HEK293 (cell line): ENCODE results near the gene MYOT.

Source experiments
- KLF10 ChIP-seq: fragments of 450-650 bp; IDR thresholded peaks from 2 replicates; pipeline ENCODE4 v1.5.1; 2018; ENCODE audit warnings: missing biosample characterization, mild to moderate bottlenecking, missing genetic modification characterization
- MYNN ChIP-seq: fragments of 450-650 bp; formaldehyde crosslinking; IDR thresholded peaks from 2 replicates; pipeline ENCODE4 v1.5.1; 2016; ENCODE audit warnings: missing biosample characterization, missing genetic modification characterization, borderline replicate concordance
- SP2 ChIP-seq: fragments of 450-650 bp; formaldehyde crosslinking; IDR thresholded peaks from 2 replicates; pipeline ENCODE4 v1.5.1; 2016; ENCODE audit warnings: missing biosample characterization, missing genetic modification characterization
- TCF7L2 ChIP-seq: IDR thresholded peaks from 2 replicates; pipeline ENCODE4 v1.6.1; 2011; ENCODE audit warnings: low read depth, mild to moderate bottlenecking, inconsistent platforms, low read length, moderate library complexity, borderline replicate concordance
- YY1 ChIP-seq: fragments of 450-650 bp; formaldehyde crosslinking; IDR thresholded peaks from 2 replicates; pipeline ENCODE4 v1.5.1; 2018; ENCODE audit warnings: missing biosample characterization, missing genetic modification characterization
- ZNF274 ChIP-seq, 2 experiments: fragments of 200-500 bp in 1 of 2; fragments of 450-650 bp in 1 of 2; sonication (Bioruptor generic) in 1 of 2; formaldehyde crosslinking in 1 of 2; IDR thresholded peaks; 2 replicates each; pipeline versions ENCODE4 v1.5.1 to v1.6.1; 2014 to 2016; ENCODE audit warnings: borderline replicate concordance in 1 of 2, inconsistent platforms in 1 of 2, low read length in 1 of 2, missing biosample characterization in 1 of 2, missing genetic modification characterization in 1 of 2
- ZNF311 ChIP-seq: fragments of 450-650 bp; formaldehyde crosslinking; IDR thresholded peaks from 2 replicates; pipeline ENCODE4 v1.5.1; 2017; ENCODE audit warnings: missing biosample characterization, missing genetic modification characterization, borderline replicate concordance
- ZNF433 ChIP-seq: fragments of 450-650 bp; formaldehyde crosslinking; IDR thresholded peaks from 2 replicates; pipeline ENCODE4 v1.5.1; 2016; ENCODE audit warnings: missing biosample characterization, missing genetic modification characterization, low read depth
- ZNF768 ChIP-seq: fragments of 450-650 bp; formaldehyde crosslinking; IDR thresholded peaks from 2 replicates; pipeline ENCODE4 v1.5.1; 2018; ENCODE audit warnings: missing biosample characterization, mild to moderate bottlenecking, missing genetic modification characterization
- TF ChIP-seq, protein P1 (sequence below): fragments of 450-650 bp; formaldehyde crosslinking; IDR thresholded peaks from 2 replicates; pipeline ENCODE4 v1.5.1; 2016; ENCODE audit warnings: missing biosample characterization, missing genetic modification characterization
- TF ChIP-seq, protein P2 (sequence below): fragments of 450-650 bp; formaldehyde crosslinking; IDR thresholded peaks from 2 replicates; pipeline ENCODE4 v1.5.1; 2016; ENCODE audit warnings: missing biosample characterization, missing genetic modification characterization
- TF ChIP-seq, protein P3 (sequence below): fragments of 450-650 bp; formaldehyde crosslinking; IDR thresholded peaks from 2 replicates; pipeline ENCODE4 v1.5.1; 2016; ENCODE audit warnings: missing biosample characterization, missing genetic modification characterization
- TF ChIP-seq, protein P4 (sequence below): fragments of 450-650 bp; formaldehyde crosslinking; IDR thresholded peaks from 2 replicates; pipeline ENCODE4 v1.5.1; 2017; ENCODE audit warnings: missing biosample characterization, missing genetic modification characterization

DNA sequence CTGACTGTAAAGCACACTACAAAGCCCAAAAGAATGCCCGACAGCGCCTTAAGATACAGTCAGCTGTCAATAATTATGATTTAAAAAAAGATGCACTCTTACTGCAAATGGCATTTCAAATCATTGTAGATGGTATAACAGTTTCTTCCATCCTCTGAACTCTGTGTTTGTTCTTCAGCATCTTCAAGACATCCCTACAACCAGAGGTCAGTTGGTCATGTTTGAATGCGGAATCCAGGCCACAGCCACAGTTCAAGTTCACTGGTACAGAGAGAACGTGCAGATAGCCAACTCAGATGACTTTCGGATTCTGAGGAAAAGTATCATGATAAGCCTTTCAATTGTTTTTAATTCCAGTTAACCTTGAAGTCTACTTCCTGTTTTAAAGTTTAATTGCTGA is 8.7 kb upstream of the MYOT start:
- TF ChIP-seq, protein P1, sequence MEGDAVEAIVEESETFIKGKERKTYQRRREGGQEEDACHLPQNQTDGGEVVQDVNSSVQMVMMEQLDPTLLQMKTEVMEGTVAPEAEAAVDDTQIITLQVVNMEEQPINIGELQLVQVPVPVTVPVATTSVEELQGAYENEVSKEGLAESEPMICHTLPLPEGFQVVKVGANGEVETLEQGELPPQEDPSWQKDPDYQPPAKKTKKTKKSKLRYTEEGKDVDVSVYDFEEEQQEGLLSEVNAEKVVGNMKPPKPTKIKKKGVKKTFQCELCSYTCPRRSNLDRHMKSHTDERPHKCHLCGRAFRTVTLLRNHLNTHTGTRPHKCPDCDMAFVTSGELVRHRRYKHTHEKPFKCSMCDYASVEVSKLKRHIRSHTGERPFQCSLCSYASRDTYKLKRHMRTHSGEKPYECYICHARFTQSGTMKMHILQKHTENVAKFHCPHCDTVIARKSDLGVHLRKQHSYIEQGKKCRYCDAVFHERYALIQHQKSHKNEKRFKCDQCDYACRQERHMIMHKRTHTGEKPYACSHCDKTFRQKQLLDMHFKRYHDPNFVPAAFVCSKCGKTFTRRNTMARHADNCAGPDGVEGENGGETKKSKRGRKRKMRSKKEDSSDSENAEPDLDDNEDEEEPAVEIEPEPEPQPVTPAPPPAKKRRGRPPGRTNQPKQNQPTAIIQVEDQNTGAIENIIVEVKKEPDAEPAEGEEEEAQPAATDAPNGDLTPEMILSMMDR (tag by site-specific recombination): no peak
- TF ChIP-seq, protein P2, sequence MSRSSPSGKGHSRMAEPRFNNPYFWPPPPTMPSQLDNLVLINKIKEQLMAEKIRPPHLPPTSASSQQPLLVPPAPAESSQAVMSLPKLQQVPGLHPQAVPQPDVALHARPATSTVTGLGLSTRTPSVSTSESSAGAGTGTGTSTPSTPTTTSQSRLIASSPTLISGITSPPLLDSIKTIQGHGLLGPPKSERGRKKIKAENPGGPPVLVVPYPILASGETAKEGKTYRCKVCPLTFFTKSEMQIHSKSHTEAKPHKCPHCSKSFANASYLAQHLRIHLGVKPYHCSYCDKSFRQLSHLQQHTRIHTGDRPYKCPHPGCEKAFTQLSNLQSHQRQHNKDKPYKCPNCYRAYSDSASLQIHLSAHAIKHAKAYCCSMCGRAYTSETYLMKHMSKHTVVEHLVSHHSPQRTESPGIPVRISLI (tag by site-specific recombination): no peak
- TF ChIP-seq ZNF274 (IDR thresholded peaks at IDR 0.05; ENCODE audit: low read length) (no peak), ZNF274 (tag by site-specific recombination; IDR thresholded peaks at IDR 0.05; ENCODE audit: borderline replicate concordance) (no peak), SP2 (no peak), ZNF768 (no peak), YY1 (no peak), TCF7L2 (no peak), KLF10 (no peak), ZNF311 (no peak), MYNN (no peak), ZNF433 (tag by site-specific recombination) (no peak)
- TF ChIP-seq, protein P3, sequence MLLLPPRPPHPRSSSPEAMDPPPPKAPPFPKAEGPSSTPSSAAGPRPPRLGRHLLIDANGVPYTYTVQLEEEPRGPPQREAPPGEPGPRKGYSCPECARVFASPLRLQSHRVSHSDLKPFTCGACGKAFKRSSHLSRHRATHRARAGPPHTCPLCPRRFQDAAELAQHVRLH (tag by site-specific recombination): no peak
- TF ChIP-seq, protein P4, sequence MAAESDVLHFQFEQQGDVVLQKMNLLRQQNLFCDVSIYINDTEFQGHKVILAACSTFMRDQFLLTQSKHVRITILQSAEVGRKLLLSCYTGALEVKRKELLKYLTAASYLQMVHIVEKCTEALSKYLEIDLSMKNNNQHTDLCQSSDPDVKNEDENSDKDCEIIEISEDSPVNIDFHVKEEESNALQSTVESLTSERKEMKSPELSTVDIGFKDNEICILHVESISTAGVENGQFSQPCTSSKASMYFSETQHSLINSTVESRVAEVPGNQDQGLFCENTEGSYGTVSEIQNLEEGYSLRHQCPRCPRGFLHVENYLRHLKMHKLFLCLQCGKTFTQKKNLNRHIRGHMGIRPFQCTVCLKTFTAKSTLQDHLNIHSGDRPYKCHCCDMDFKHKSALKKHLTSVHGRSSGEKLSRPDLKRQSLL (tag by site-specific recombination): no peak
